NCI-H1417 treated with DMSO at 0.1 percent for 48 hours (cell line): ENCODE data around the gene MYO1H.

Experiments
- DNase-seq: peaks from one replicate; lab custom pipeline; 2025; lab: John Stamatoyannopoulos, UW

MYO1H gene

GRCh38 chr12:109475121-109475520 is 127.4 kb downstream of the MYO1H start:
- no peak for DNase-seq

GRCh38 chr12:109475993-109476806 is 128.5 kb downstream of the MYO1H start:
- no peak for DNase-seq

GRCh38 chr12:109476807-109477184 is 129.1 kb downstream of the MYO1H start:
- DNase-seq, result no peak

GRCh38 chr12:109477185-109477962 is 129.7 kb downstream of the MYO1H start, which contains the start of the genes KCTD10 and UBE3B:
Gene KCTD10 (minus strand): TSS chr12:109477300. CDS start chr12:109477262, 38 bp downstream.
Gene UBE3B (plus strand): TSS chr12:109477634. CDS start chr12:109483552, 5,918 bp downstream.
- DNase-seq, result peak; percentile 82

GRCh38 chr12:109477963-109478315 is 130.2 kb downstream of the MYO1H start:
- no peak for DNase-seq

- DNase-seq, result no peak
These were observed 132.1 kb downstream of the MYO1H start for GRCh38 chr12:109479761-109480160.

GRCh38 chr12:109480356-109480755 is 132.7 kb downstream of the MYO1H start:
- no peak for DNase-seq

- DNase-seq, result no peak
These were observed 134.2 kb downstream of the MYO1H start for GRCh38 chr12:109481863-109482262.

GRCh38 chr12:109482491-109482890 is 134.8 kb downstream of the MYO1H start:
- no peak for DNase-seq

- no peak for DNase-seq
These were observed 135.2 kb downstream of the MYO1H start for GRCh38 chr12:109482894-109483293.

- DNase-seq, result no peak
These were observed 135.6 kb downstream of the MYO1H start for GRCh38 chr12:109483346-109483745.

- DNase-seq, result no peak
These were observed 137.5 kb downstream of the MYO1H start for GRCh38 chr12:109485201-109485600.

GRCh38 chr12:109487181-109488050 is 139.7 kb downstream of the MYO1H start:
- DNase-seq, result no peak

- no peak for DNase-seq
These were observed 140.5 kb downstream of the MYO1H start for GRCh38 chr12:109488051-109488665.

GRCh38 chr12:109489016-109489954 is 141.6 kb downstream of the MYO1H start:
- no peak for DNase-seq

- DNase-seq, result no peak
These were observed 142.4 kb downstream of the MYO1H start for GRCh38 chr12:109489955-109490565.

- DNase-seq, result no peak
These were observed 144.0 kb downstream of the MYO1H start for GRCh38 chr12:109491671-109492070.

- no peak for DNase-seq
These were observed 144.7 kb downstream of the MYO1H start for GRCh38 chr12:109492371-109492770.

- no peak for DNase-seq
These were observed 145.4 kb downstream of the MYO1H start for GRCh38 chr12:109493090-109493489.

GRCh38 chr12:109493938-109494337 is 146.2 kb downstream of the MYO1H start:
- no peak for DNase-seq
